K562 (cell line): ENCODE measurements around the gene MMP23B.

Experiments
- ETS1 ChIP-seq: conservative IDR thresholded peaks from 2 replicates; pipeline ENCODE4 v1.6.1; 2011; ENCODE audit warnings: low read depth, mild to moderate bottlenecking, low read length; ENCODE audit not compliant: control insufficient read depth
- FOXA3 ChIP-seq, 2 experiments: fragments of 450-650 bp in 1 of 2; sonication (generic) in 1 of 2; formaldehyde crosslinking; IDR thresholded peaks in 1 of 2; conservative IDR thresholded peaks in 1 of 2; 2 replicates each; pipeline versions ENCODE4 v1.4.0 to v1.8.0; 2020 to 2022; ENCODE audit warnings: mild to moderate bottlenecking in 2 of 2, missing genetic modification reagents in 1 of 2
- MXD1 ChIP-seq: fragments of 250-450 bp; sonication (Bioruptor Pico); IDR thresholded peaks from 2 replicates; pipeline ENCODE4 v1.8.0; 2021; ENCODE audit warnings: borderline replicate concordance, mild to moderate bottlenecking, moderate library complexity; ENCODE audit not compliant: poor library complexity, severe bottlenecking
- MYBL2 ChIP-seq, 2 experiments: fragments of 450-650 bp in 1 of 2; sonication (generic) in 1 of 2; formaldehyde crosslinking in 1 of 2; IDR thresholded peaks; 2 replicates each; pipeline versions ENCODE4 v1.6.1 to v1.8.1; 2017 to 2022; ENCODE audit warnings: borderline replicate concordance in 1 of 2, inconsistent platforms in 1 of 2, low read depth in 1 of 2, mild to moderate bottlenecking in 1 of 2, missing genetic modification reagents in 1 of 2, moderate library complexity in 1 of 2
- POLR2A ChIP-seq: fragments of 450-650 bp; conservative IDR thresholded peaks from 2 replicates; pipeline ENCODE4 v1.6.1; 2016
- RAD21 ChIP-seq, 2 experiments: fragments of 250-450 bp in 1 of 2; fragments of 450-650 bp in 1 of 2; sonication (Bioruptor Pico) in 1 of 2; formaldehyde crosslinking in 1 of 2; IDR thresholded peaks in 1 of 2; conservative IDR thresholded peaks in 1 of 2; 2 replicates each; pipeline versions ENCODE4 v1.4.0 to v1.8.0; 2020 to 2022; ENCODE audit warnings: mild to moderate bottlenecking in 2 of 2, moderate library complexity in 1 of 2
- SOX6 ChIP-seq: fragments of 450-650 bp; IDR thresholded peaks from 2 replicates; pipeline ENCODE4 v1.6.1; 2014; ENCODE audit warnings: mild to moderate bottlenecking

- TF ChIP-seq RAD21 (CRISPR knock-in tag; conservative IDR thresholded peaks at IDR 0.05 in 1 of 2, IDR thresholded peaks at IDR 0.05 in 1 of 2) (no peak), POLR2A (no peak), ETS1 (no peak), FOXA3 (CRISPR knock-in tag; conservative IDR thresholded peaks at IDR 0.05 in 1 of 2, IDR thresholded peaks at IDR 0.05 in 1 of 2) (no peak), SOX6 (no peak), MYBL2 (IDR thresholded peaks at IDR 0.05; ENCODE audit: low read depth) (no peak), MYBL2 (CRISPR knock-in tag; IDR thresholded peaks at IDR 0.05; ENCODE audit: borderline replicate concordance) (no peak), MXD1 (CRISPR knock-in tag) (no peak)
Observed at GRCh38 chr1:1594602-1595260, 37.2 kb upstream of the MMP23B start.
